GM12878 (cell line): ENCODE data around the gene DLST. TPM values are rescaled to one million over a fixed set of nuclear protein-coding genes. Genes with fewer than 3 reads are reported as not detected.
A peak's percentile ranks its signal among the peaks of the same experiment; 100 is the strongest.

Source experiments
- ATAC-seq: fragments of 200-7000 bp; cut with Tn5 transposase; 3 replicates; pipeline ENCODE4 v1.9.1; 2020; ENCODE audit warnings: mild to moderate bottlenecking, moderate library complexity
- BruUV-seq: library from RNA; stranded (reverse); fragments of 400-500 nt; replicated peaks from 2 replicates; lab custom pipeline; 2021; lab: Mats Ljungman, UMichigan
- CTCF ChIA-PET: fragments of 300-600 bp; sonication (Branson Sonifier 250); formaldehyde crosslinking; extraction: SDS; loops from one replicate; lab custom pipeline; 2021; ENCODE audit warnings: inconsistent platforms; lab: Yijun Ruan, JAX
- POLR2A ChIA-PET: fragments of 350-600 bp; formaldehyde crosslinking; extraction: SDS; loops from one replicate; lab custom pipeline; 2021; ENCODE audit warnings: inconsistent platforms; lab: Charles Lee
- RAD21 ChIA-PET: fragments of 300-600 bp; sonication (Branson Sonifier 250); formaldehyde crosslinking; loops from one replicate; lab custom pipeline; 2023; ENCODE audit warnings: antibody characterized with exemption; ENCODE audit not compliant: unreplicated experiment; lab: Charles Lee
- SMC1A ChIA-PET: fragments of 300-600 bp; sonication (Branson Sonifier 250); formaldehyde crosslinking; loops from one replicate; lab custom pipeline; 2023; ENCODE audit not compliant: unreplicated experiment, uncharacterized antibody; lab: Charles Lee
- DNase-seq: peaks from one replicate; pipeline ENCODE4 v3.0.0-alpha.2; 2011; ENCODE audit warnings: low read depth, low spot score
- FAIRE-seq: peaks from 3 replicates; lab custom pipeline; 2011; peaks lifted over from hg19 to GRCh38; lab: Jason Lieb, UNC
- H2AFZ ChIP-seq: 2 replicates; pipeline ENCODE4 v1.6.0; 2011; ENCODE audit warnings: low read depth, low read length, control low read depth; ENCODE audit not compliant: control insufficient read depth
- H3K27ac ChIP-seq: 2 replicates; pipeline ENCODE4 v1.5.1; 2011; ENCODE audit warnings: control low read depth; ENCODE audit not compliant: control insufficient read depth, insufficient read depth
- H3K27me3 ChIP-seq, 2 experiments: replicated peaks in 1 of 2; 2 replicates each; pipeline versions ENCODE4 v1.6.0 to v1.6.1; 2011; ENCODE audit warnings: low read length in 1 of 2; ENCODE audit not compliant: control insufficient read depth in 2 of 2, insufficient read depth in 2 of 2
- H3K36me3 ChIP-seq, 2 experiments: 2 replicates each; pipeline ENCODE4 v1.5.1; 2011; ENCODE audit warnings: low read length in 1 of 2; ENCODE audit not compliant: control insufficient read depth in 2 of 2, insufficient read depth in 2 of 2
- H3K4me1 ChIP-seq: 2 replicates; pipeline ENCODE4 v1.6.1; 2011; ENCODE audit warnings: mild to moderate bottlenecking, low read length, moderate library complexity, mixed read lengths; ENCODE audit not compliant: control insufficient read depth, insufficient read depth
- H3K4me2 ChIP-seq: 2 replicates; pipeline ENCODE4 v1.6.0; 2011; ENCODE audit warnings: control low read depth; ENCODE audit not compliant: control insufficient read depth, insufficient read depth
- H3K4me3 ChIP-seq: fragments of 200-600 bp; sonication (generic); 2 replicates; pipeline ENCODE4 v1.5.1; 2016
- H3K79me2 ChIP-seq: 2 replicates; pipeline ENCODE4 v1.6.0; 2011; ENCODE audit warnings: low read length; ENCODE audit not compliant: control insufficient read depth, insufficient read depth
- H3K9ac ChIP-seq: 2 replicates; pipeline ENCODE4 v1.8.0; 2011; ENCODE audit warnings: low read length, control low read depth, mixed read lengths; ENCODE audit not compliant: control insufficient read depth, insufficient read depth
- H3K9me3 ChIP-seq: replicated peaks from 3 replicates; pipeline ENCODE4 v1.5.1; 2011; ENCODE audit warnings: mild to moderate bottlenecking, low read length; ENCODE audit not compliant: control insufficient read depth, insufficient read depth
- H4K20me1 ChIP-seq: 2 replicates; pipeline ENCODE4 v1.6.0; 2011; ENCODE audit not compliant: control insufficient read depth, insufficient read depth
- ATF3 ChIP-seq: IDR thresholded peaks from 2 replicates; pipeline ENCODE4 v1.6.1; 2011; ENCODE audit warnings: low read depth, mild to moderate bottlenecking, low read length, moderate library complexity, borderline replicate concordance; ENCODE audit errors: extremely low read depth
- BCL11A ChIP-seq: IDR thresholded peaks from 2 replicates; pipeline ENCODE4 v1.6.1; 2011; ENCODE audit warnings: low read depth, low read length
- CEBPB ChIP-seq, 2 experiments: fragments of 150-350 bp in 1 of 2; IDR thresholded peaks; 2 replicates each; pipeline ENCODE4 v1.6.1; 2012 to 2014; ENCODE audit warnings: low read depth in 2 of 2, low read length in 2 of 2, borderline replicate concordance in 1 of 2, inconsistent platforms in 1 of 2
- ELK1 ChIP-seq: IDR thresholded peaks from 2 replicates; pipeline ENCODE4 v1.6.1; 2012; ENCODE audit warnings: low read depth, low read length, improper control_type of control experiment
- MEF2B ChIP-seq: fragments of 450-650 bp; IDR thresholded peaks from 2 replicates; pipeline ENCODE4 v1.6.1; 2018; ENCODE audit warnings: mild to moderate bottlenecking, moderate library complexity; ENCODE audit not compliant: partially characterized antibody, poor library complexity, severe bottlenecking
- MYC ChIP-seq: IDR thresholded peaks from 2 replicates; pipeline ENCODE4 v1.6.1; 2011; ENCODE audit warnings: mild to moderate bottlenecking, low read length, moderate library complexity, inconsistent platforms; ENCODE audit not compliant: insufficient read depth, insufficient replicate concordance, insufficient read length, severe bottlenecking
- NR2C2 ChIP-seq: IDR thresholded peaks from 2 replicates; pipeline ENCODE4 v1.6.1; 2011; ENCODE audit warnings: borderline replicate concordance, low read depth; ENCODE audit not compliant: control insufficient read depth, insufficient read length
- PML ChIP-seq: IDR thresholded peaks from 2 replicates; pipeline ENCODE4 v1.6.1; 2012; ENCODE audit warnings: low read length, inconsistent platforms
- RAD51 ChIP-seq: fragments of 450-650 bp; IDR thresholded peaks from 2 replicates; pipeline ENCODE4 v1.6.1; 2016; ENCODE audit warnings: moderate library complexity, mild to moderate bottlenecking, inconsistent platforms
- SPI1 ChIP-seq: IDR thresholded peaks from 2 replicates; pipeline ENCODE4 v1.6.1; 2011; ENCODE audit warnings: low read depth, mild to moderate bottlenecking, low read length, moderate library complexity, borderline replicate concordance; ENCODE audit not compliant: insufficient read depth
- STAT3 ChIP-seq: IDR thresholded peaks from 2 replicates; pipeline ENCODE4 v1.6.1; 2011; ENCODE audit warnings: low read depth, low read length, improper control_type of control experiment
- ZNF274 ChIP-seq: IDR thresholded peaks from one replicate; pipeline ENCODE4 v1.8.0; 2011; ENCODE audit not compliant: insufficient read length, insufficient read depth
- ZNF592 ChIP-seq: fragments of 450-650 bp; IDR thresholded peaks from 2 replicates; pipeline ENCODE4 v1.6.1; 2017; ENCODE audit warnings: mild to moderate bottlenecking, moderate library complexity
- WGBS: methylation state at CpG from one replicate; pipeline ENCODE4 v1.1.6; 2016; ENCODE audit warnings: low lambda C conversion rate; ENCODE audit not compliant: insufficient replicate concordance, insufficient coverage; ENCODE audit errors: missing lambda C conversion rate; 5-methylcytosine and 5-hydroxymethylcytosine counted together
- in situ Hi-C: fragments of 300-500 bp; cut with MboI; formaldehyde crosslinking; loops from 9 replicates; pipeline ENCODE4 v1.14.3; 2018; ENCODE audit warnings: mixed read lengths
- intact Hi-C: fragments of 100-400 bp; cut with micrococcal nuclease; formaldehyde crosslinking; loops from one replicate; pipeline ENCODE4 v1.14.2; 2022; ENCODE audit not compliant: unreplicated experiment
- polyA plus RNA-seq, 11 experiments: library from polyadenylated mRNA; depleted of rRNA in 4 of 11; unstranded in 6 of 11; stranded (reverse) in 5 of 11; fragments of >200 nt; fragmentation: Nextera tagmentation in 4 of 11; fragmentation: Illumina TruSeq in 1 of 11; extraction: Ambion mirVana in 4 of 11; extraction: Trizol in 1 of 11; gene quantifications; 1 replicate in 1 of 11; 2 replicates in 10 of 11; pipeline versions ENCODE4 v1.2.1 to v1.2.3, GENCODE V29; 2011 to 2016; ENCODE audit warnings: inconsistent platforms in 2 of 11, missing spikeins in 2 of 11, low read depth in 1 of 11
- total RNA-seq, 4 experiments: library from RNA; depleted of rRNA in 3 of 4; stranded (reverse); fragments of >200 nt in 3 of 4; fragmentation: Illumina TruSeq in 1 of 4; extraction: Trizol in 1 of 4; gene quantifications; 2 replicates each; pipeline versions ENCODE4 v1.2.1 to v1.2.3, GENCODE V29; 2013 to 2021

DLST gene
- total and polyA plus RNA-seq, 10 of the 15 experiments (the other 5 are each of a cell fraction or from before 2014, with no cell fraction given) = 2.9 to 141 (median 67.7) TPM

- TF ChIP-seq ATF3 (peak; percentile 9; the same call in 1 of the 2 replicates), NR2C2 (no peak), RAD51 (peak; percentile 62; the same call in 1 of the 2 replicates)
- TF ChIP-seq, all 136 proteins: peak for 11
Measured at GRCh38 chr14:74840603-74841030, 41.1 kb upstream of the DLST start (continued).

- Histone ChIP-seq H3K4me2 (peak overlapping the region; percentile 69), H3K9me3 (no peaks in the 10 kb centered on the region), H3K79me2 (no peaks in the 10 kb centered on the region), H3K27ac (peak overlapping the region; percentile 86), H3K36me3 (no peaks in the 10 kb centered on the region; a peak in 1 of 4 replicates), H3K9ac (peak overlapping the region; percentile 57), H4K20me1 (no peaks in the 10 kb centered on the region), H3K27me3 (no peaks in the 10 kb centered on the region), H2AFZ (no peak overlapping the region), H3K4me3 (peak overlapping the region; percentile 25; the same call in 1 of the 2 replicates), H3K4me1 (peaks cover 44% of the 10 kb centered on the region)
- in situ Hi-C loops = no loop called here
- ATAC-seq = peak; percentile 95
- peak; percentile 96 for FAIRE-seq
- ChIA-PET SMC1A (interaction anchor here (1.0 to 2.3 kb wide), 5 partner anchors 12 to 133 kb away, joined by 3 to 16 read pairs (median 3); no protein-coding TSS in a partner anchor), RAD21 (interaction anchor here (0.8 kb wide), 1 partner anchor 15 kb away, joined by 4 read pairs; no protein-coding TSS in a partner anchor), CTCF (interaction anchor here (0.9 to 10.6 kb wide), 3 partner anchors 10 to 40 kb away, joined by 3 to 106 read pairs (median 4); no protein-coding TSS in a partner anchor), POLR2A (interaction anchor here (0.5 to 1.4 kb wide), 3 partner anchors 17 to 130 kb away, joined by 3 read pairs; no protein-coding TSS in a partner anchor)
- intact Hi-C loops = loop anchor here (2.0 kb wide), 1 partner anchor 73 kb away; no protein-coding TSS in a partner anchor
- peak; percentile 77 for DNase-seq
- 0% methylated on average over 4 of the region's 4 CpGs for WGBS
- BruUV-seq = no TSS peak
- TF ChIP-seq ZNF592 (no peak), MYC (no peak), ELK1 (no peak), MEF2B (peak; percentile 26), CEBPB (IDR thresholded peaks at IDR 0.05; ENCODE audit: borderline replicate concordance in 1 of 2, low read depth in 2 of 2, low read length in 2 of 2) (no peak), ZNF274 (no peak), PML (peak; percentile 64), SPI1 (peak; percentile 96), STAT3 (no peak), BCL11A (peak; percentile 51; the same call in 1 of the 2 replicates)
Measured at GRCh38 chr14:74841230-74842207, 40.2 kb upstream of the DLST start.
